Measurements from ENCODE around the gene HAUS3. TPM values are rescaled to one million over a fixed set of nuclear protein-coding genes. Genes with fewer than 3 reads are reported as not detected.

The HAUS3 gene
- total RNA-seq, 1 experiment from 2014 or later: 18.0 TPM

DNA sequence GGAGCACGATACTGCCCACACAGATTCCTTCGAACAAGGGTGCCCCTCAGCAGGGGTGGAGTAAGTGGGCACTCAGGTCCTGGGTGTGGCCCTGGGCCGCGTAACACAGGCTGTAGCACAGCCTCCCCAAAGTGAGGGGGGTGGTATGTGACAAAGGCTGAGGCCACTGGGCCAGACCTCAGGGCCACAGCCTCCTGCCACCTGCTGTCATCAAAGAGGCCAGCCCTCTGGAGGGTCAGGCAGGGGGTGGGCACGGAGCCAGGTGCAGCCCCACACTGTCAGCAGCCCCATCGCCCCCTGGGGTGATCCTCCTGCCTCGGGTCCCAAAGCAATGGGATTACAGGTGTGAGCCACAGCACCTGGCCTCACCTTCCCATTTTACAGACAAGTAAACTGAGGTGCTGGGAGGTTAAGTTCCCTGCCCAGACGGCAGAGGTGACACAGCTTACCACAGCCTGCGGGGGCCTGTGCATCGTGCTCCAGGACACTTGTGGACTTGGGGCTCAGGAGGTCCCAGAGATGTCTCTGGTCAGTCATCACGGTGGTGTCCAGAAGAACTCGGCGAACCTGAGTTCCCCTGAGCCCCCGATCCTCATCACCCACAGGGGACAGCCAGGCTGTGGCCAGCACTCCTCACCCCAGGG lies 47.5 kb upstream of the HAUS3 start:
- no peak overlapping the region for H3K27ac ChIP-seq (ENCODE audit: insufficient read length, low read depth, low read length)
- no peak overlapping the region for H2BK5ac ChIP-seq (ENCODE audit: insufficient read length, low read length)
- no peak overlapping the region for H3K23ac ChIP-seq (ENCODE audit: insufficient read length, low read depth, low read length)
- H3K4me2 ChIP-seq (ENCODE audit: insufficient read depth, insufficient read length, low read length): no peak overlapping the region
- H4K5ac ChIP-seq (ENCODE audit: insufficient read length, low read depth, low read length): no peak overlapping the region
- DNase-seq: peak; percentile 18
- H3K18ac ChIP-seq (ENCODE audit: insufficient read length, low read depth, low read length): no peak overlapping the region
- no peak overlapping the region for H2AFZ ChIP-seq (ENCODE audit: low read length)
- Mint-ChIP-seq H3K9me3 (peaks cover 2 to 6% of the 10 kb centered on the region in 2 experiments; a peak in 4 of 5 replicates), H3K4me3 (no peak overlapping the region), H3K27me3 (ENCODE audit: low read depth) (no peaks in the 10 kb centered on the region; the same call in 1 of the 2 replicates), H3K4me1 (peaks cover 4 to 15% of the 10 kb centered on the region in 2 experiments; a peak in 3 of 4 replicates), H3K36me3 (ENCODE audit: insufficient read depth in 1 of 3, low read depth in 3 of 3) (no peaks in the 10 kb centered on the region; a peak in 1 of 7 replicates), H3K27ac (no peak overlapping the region)
- WGBS (ENCODE audit: extremely low coverage, insufficient read length, low lambda C conversion rate): no CpG with 5 or more reads among the region's 14 CpGs
- no peaks in the 10 kb centered on the region for H3K79me2 ChIP-seq (ENCODE audit: insufficient read depth, low read length)
- H2BK20ac ChIP-seq (ENCODE audit: low read depth, low read length, poor library complexity, severe bottlenecking): no peak overlapping the region
- no peak overlapping the region for H3K4ac ChIP-seq (ENCODE audit: low read depth, low read length)
- H3K4me1 ChIP-seq (ENCODE audit: insufficient read depth, low read length): no peaks in the 10 kb centered on the region; the same call in 1 of the 2 replicates
- no peak overlapping the region for H2BK120ac ChIP-seq (ENCODE audit: low read depth, low read length, poor library complexity, severe bottlenecking)
- H2BK12ac ChIP-seq (ENCODE audit: insufficient read length, low read depth, low read length): no peak overlapping the region
- H2BK15ac ChIP-seq (ENCODE audit: low read depth, low read length): no peak overlapping the region
- no peak overlapping the region for H2AK5ac ChIP-seq (ENCODE audit: insufficient read length, low read length)
- no peak overlapping the region for H3K9ac ChIP-seq (ENCODE audit: extremely low read depth, insufficient read length, low read length)
- H3K9me3 ChIP-seq (ENCODE audit: control insufficient read depth, low read depth, low read length): no peaks in the 10 kb centered on the region
- TF ChIP-seq CTCF (conservative IDR thresholded peaks at IDR 0.05): no peak
- H3K79me1 ChIP-seq (ENCODE audit: insufficient read depth, low read depth, low read length, poor library complexity, severe bottlenecking): no peaks in the 10 kb centered on the region
- H3K56ac ChIP-seq (ENCODE audit: insufficient read length, low read depth, low read length): no peak overlapping the region
- no peak overlapping the region for H4K8ac ChIP-seq (replicated peaks; ENCODE audit: insufficient read length, low read depth, low read length)
- H4K91ac ChIP-seq (ENCODE audit: insufficient read length, low read depth, low read length): no peak overlapping the region
- H3T11ph ChIP-seq (ENCODE audit: low read length): no peak overlapping the region
- H3K23me2 ChIP-seq (ENCODE audit: insufficient read length, low read depth, low read length, poor library complexity, severe bottlenecking): no peaks in the 10 kb centered on the region
- H3K27me3 ChIP-seq (ENCODE audit: insufficient read depth, low read length): no peaks in the 10 kb centered on the region
- no peaks in the 10 kb centered on the region for H4K20me1 ChIP-seq (ENCODE audit: control insufficient read depth, insufficient read depth, insufficient read length)
- no peak overlapping the region; the same call in 1 of the 2 replicates for H3K14ac ChIP-seq (ENCODE audit: insufficient read depth, low read length)
